NK-92 (cell line): ENCODE measurements around the gene TBCEL.
"Not testable (repeated sequence)": the region's sequence is repeated elsewhere in the genome, so short reads cannot be mapped to it uniquely, and the experiment has no call there.

ENCODE experiments used
- DNase-seq: peaks from one replicate; lab custom pipeline; 2025; ENCODE audit not compliant: unreplicated experiment; lab: John Stamatoyannopoulos, UW

The TBCEL gene

GRCh38 chr11:121029153-121029552, 5.3 kb downstream of the TBCEL start:
- DNase-seq: no peak

DNA sequence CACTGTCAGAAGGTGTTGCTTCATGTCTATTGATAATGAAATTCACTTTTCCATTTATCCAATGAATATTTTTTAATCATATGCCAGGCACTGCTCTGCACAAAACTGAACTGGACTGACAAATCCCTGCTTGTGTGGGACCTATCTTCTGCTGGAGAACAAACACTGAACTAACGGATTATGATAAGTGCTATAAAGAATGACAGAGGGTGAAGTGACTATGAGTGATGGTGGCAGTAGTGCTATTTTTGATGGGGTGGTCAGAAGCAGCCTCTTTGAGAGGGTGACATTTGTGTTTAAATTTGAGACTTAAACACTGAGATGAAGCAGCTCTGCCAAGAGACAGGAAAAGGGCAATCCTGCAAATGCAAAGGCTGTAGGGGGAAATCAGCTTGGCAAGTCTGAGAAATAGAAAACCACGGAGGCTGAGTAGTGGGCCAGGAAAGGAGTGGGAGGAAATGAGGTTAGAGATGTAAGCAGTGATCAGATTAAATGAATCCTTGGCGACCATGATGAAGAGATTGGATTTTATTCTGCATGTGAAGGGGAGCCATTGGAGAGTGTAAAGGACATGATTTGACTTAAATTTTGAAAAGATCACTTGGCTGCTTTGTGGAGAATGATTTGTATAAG, 6.0 kb downstream of the TBCEL start:
- DNase-seq: no peak

DNA sequence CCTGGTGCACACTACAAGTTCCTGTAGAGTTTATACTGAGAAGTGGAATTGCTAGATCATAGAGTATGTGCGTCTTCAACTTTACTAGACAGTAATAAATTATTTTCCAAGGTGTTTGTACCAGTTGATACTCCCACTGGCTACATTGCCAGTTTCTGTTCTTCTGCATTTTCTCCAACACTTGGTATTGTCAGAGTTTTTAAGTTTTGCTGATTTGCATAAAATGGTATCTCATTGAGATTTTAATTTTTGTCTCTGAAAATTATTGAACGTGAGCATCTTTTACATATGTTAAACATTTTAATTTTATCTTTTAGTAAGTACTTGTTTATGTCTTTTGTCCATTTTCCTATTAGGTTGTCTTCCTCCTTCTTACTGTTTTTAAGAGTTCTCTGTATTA, 7.3 kb downstream of the TBCEL start:
- no peak for DNase-seq

DNA sequence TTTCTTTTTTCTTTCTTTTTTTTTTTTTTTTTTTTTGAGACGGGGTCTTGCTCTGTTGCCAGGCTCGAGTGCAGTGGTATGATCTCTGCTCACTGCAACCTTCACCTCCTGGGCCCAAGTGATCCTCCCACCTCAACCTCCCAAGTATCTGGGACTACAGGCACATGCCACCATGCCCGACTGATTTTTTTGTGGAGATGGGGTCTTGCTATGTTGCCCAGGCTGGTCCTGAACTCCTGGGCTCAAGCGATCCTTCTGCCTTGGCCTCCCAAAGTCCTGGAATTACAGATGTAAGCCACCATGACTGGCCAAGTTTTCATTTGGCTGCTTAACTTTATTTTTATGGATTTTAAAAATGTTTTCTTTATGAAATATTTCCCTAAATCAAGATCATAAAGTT, 7.7 kb downstream of the TBCEL start:
- not testable (repeated sequence) for DNase-seq

DNA sequence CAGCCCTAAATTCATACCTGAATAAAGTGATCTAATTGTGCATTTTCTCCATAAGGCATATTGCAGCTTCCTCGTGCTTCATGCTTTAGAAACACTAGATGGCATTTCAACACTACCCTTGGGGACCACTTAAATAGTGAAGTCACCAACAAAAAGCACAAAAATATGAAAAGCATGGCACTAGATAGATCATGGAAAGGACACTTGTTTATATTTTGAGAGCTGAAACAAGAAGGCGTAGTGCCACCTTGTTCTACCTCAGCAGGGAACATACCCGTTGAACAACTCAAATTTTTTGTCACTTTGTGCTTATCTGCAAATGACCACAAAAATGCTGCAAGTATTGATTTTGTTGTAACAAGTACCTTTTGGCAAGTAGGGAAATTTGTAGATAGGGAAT, 8.6 kb downstream of the TBCEL start:
- no peak for DNase-seq

GRCh38 chr11:121033635-121034034, 9.7 kb downstream of the TBCEL start:
- no peak for DNase-seq

DNA sequence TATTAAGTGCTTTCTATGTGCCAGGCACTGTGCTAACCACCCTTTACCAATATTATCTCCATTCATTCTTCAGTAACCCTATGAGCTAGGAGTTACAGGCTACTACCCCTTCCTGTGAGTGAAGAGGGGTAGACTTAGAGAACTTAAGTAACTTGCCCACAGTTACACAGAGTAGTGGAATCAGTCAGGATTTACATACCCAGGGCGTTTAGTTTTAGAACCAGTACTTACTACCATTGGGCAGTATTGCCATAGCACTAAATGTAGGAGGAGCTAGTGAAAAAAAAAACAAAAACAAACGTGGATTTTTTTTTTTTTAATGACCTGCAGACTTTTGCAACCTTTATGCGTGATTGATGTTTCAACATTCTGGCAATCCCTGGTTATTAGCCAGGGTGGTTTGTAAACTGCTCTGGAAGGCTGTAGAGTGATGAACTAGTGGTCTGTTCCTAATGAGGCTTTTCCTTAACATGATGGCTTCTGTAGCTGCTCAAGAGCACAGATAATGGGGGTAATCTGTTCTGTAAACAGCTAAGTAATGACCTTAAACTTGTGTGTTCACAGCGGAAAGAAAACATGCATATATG, 11.4 kb downstream of the TBCEL start:
- DNase-seq: no peak

- no peak for DNase-seq
Observed at GRCh38 chr11:121035780-121036179, 11.9 kb downstream of the TBCEL start.

DNA sequence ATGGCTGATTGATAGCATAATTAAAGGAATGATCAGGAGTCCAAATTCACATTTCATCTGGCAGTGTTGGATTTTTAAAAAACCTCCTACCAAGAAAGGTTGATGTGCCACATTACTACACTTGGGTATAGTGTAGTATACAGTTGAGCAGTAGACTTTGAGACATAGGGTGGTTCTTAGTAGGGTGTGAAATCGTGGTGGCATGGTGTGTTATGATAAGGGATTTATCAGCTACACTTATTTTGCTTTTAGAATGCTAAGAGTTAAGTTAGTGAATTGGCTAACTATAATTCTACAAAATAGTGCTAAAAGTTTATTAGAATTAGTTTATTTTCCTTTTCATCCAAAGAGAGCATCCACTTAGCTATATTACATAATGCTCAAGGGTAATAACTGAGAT, 13.1 kb downstream of the TBCEL start:
- DNase-seq: no peak

DNA sequence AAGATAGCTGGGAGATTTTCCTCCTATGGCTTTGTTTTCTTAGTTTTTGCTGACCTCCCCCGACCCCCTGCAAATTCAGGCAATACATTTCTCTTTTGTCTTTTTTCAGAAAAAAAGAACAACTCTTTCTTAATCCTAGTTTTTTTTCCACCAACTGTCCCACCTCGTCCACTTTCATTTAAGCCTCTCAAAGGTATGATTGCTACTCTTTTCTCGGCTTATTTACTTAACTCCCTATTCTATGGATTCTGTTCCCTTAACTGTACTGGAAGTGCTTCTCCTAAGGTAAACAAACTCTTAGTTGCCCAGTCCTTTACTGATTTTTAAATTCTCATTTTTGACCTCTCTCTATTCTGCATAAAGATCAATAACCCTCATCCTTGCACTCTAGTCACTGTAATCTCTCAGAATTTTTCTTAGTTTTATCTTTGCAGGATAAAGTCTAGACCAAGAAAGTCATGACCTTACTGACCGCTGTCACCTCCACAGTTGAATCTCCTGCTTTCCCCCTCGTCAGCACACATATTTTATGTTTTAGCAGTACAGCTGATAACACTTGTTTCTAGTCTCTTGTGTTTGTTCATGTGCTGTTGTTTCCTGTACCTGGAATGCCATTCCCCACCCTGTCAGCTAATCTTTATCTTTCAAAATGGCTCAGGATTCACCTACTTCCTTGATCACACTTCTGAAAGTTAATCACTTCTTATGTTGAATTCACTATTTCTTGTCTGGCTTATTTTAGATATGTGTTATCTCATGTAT, 14.9 kb downstream of the TBCEL start:
- DNase-seq: no peak

- no peak for DNase-seq
Observed at GRCh38 chr11:121039971-121040613, 16.2 kb downstream of the TBCEL start.

GRCh38 chr11:121040614-121041002, 16.7 kb downstream of the TBCEL start:
- DNase-seq: no peak

GRCh38 chr11:121041072-121041471, 17.2 kb downstream of the TBCEL start:
- DNase-seq: no peak

DNA sequence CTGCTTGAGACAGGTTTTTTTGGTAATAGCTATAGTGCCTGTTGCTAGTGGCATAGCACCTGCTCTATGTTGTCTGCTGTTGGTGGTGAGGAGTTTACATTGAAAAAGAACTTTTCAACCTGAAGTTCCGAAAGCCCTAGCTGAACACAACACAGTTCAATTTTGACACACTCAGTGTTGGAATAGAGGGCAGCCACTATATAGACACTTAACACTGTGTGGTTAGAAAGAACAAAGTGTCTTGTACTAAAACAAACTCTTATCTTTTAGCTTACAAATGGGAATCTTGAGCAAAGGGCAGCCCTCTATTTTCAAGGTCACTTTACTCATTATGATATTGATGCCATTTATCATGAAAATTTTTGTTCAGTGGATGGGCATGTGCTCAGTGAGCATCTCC, 18.4 kb downstream of the TBCEL start:
- DNase-seq: no peak

GRCh38 chr11:121047926-121048325, 24.0 kb downstream of the TBCEL start:
- no peak for DNase-seq

DNA sequence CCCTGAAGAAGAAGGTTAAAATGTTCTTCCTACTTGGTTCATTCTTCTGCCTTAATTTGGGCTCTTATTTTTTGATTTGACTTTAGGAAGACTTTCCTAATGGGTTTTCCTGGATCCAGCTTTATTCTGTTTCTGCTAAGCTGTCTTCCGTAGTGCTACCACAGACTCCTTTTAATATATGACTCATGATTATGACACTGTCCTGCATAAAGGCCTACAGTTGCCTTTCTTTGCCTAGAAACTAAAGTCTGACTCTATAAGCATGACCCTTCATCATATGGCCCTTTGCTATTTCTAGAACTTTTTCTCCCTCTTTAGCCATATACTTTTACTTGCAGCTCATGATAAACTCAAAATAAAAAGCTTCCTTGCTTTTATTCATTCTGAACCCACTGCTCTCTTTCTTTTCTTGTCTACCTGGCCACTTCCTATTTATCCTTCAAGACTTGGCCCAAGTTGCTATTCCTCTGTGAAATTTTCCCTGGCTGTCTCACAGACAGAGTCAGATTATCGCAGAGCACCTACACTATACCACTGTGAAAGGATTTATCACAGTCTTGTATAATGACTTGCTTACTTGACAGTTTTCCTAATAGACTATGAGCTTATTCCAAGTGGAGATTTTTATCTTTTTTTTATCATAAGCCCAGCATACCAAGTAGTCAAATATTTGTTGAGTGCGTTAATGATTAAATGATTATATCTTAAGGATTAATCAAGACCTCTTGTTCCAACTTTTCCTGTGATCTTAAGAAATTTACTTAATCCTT, 24.7 kb downstream of the TBCEL start:
- no peak for DNase-seq

DNA sequence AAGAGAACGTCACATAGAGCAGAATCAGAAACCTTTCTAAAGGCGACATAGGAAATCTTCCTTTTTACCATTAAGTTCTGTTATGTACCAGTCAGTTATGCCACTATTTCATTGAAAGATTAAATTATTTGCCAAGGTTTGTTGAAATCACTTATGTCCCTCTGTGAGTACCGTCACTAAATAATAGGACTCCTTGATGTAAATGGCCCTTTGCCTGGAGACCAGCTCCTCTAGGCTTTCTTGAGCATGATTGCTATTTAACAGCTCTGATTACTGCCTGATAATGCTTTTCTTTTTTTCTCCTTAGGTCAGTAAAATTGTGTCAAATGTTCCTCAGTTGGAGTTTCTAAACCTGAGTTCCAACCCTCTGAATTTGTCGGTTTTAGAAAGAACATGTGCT, 29.3 kb downstream of the TBCEL start:
- DNase-seq: no peak

DNA sequence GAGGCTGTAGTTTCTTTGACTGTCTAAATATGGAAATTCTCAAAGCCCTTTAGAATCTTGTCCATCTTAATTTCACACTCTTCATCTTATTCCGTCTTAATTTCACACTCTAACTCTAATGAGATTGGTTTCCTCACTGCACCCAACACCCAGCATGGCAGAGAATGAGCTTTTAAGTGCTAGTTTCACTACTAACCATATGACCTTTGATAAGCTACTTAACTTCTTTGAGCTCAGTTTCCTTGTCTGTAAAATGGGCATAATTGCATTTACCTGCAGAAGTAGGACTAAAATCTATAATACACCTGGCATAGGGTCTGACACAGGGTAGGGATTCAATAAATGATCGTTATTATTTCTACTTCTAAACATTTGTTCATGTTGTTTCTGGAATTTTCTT, 30.4 kb downstream of the TBCEL start:
- no peak for DNase-seq

- DNase-seq: no peak
Observed at GRCh38 chr11:121055076-121055475, 31.2 kb downstream of the TBCEL start.

DNA sequence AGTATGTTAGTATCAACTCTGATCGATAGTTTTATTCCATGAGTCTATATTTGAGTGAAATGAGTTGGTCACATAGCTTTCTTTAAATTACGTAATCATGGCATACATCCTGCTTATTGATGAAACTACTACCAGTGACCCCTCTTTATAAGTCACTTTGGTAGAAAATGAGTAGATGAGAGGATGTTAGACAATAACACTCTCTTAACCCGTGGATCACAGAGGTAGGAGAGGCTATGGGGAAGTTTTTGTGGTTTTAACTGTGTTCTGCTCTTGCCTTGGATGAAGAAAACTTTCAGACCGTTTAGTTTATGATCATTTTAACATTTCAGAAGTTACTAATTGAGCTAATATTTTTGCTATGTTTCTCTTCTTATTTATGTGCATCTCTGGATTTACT, 34.0 kb downstream of the TBCEL start:
- no peak for DNase-seq

DNA sequence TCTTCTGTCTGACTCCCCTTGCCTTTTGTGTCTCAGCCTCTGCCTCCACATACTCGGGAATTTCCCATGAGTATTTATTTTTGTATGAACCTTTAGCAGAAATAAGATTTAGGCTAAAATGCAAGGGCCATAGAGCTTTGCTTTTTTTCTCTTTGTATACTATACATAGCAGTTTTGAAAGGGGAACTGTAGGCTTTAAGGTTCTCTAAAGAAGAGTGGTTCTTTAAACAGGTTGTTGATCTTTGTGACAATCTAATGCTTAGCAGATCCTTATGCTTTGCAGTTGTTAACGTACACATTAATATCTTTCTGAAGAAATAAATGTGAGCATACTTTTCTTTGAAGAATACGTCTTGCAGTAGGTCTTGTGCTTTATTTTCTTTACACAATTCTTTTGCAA, 35.0 kb downstream of the TBCEL start:
- DNase-seq: no peak
